ENCODE measurements around the gene TUBA3D. TPM values are rescaled to one million over a fixed set of nuclear protein-coding genes. Genes with fewer than 3 reads are reported as not detected.
"Not testable (repeated sequence)": the region's sequence is repeated elsewhere in the genome, so short reads cannot be mapped to it uniquely, and the experiment has no call there.

The TUBA3D gene
- polyA plus RNA-seq, 3 donors, result not detected

GRCh38 chr2:131486201-131486902 is 10.4 kb downstream of the TUBA3D start:
- H3K9me3 ChIP-seq (replicated peaks in 1 of 2; ENCODE audit: control insufficient read depth in 1 of 2, insufficient read depth in 1 of 2, low read length in 2 of 2), result not testable (repeated sequence)

GRCh38 chr2:131488306-131489205 is 12.6 kb downstream of the TUBA3D start:
- Histone ChIP-seq H3K9ac (ENCODE audit: insufficient read depth, low read length, poor library complexity, severe bottlenecking) (no peak overlapping the region), H3K4me3 (replicated peaks in 1 of 3; ENCODE audit: low read depth in 2 of 3, low read length in 3 of 3) (no peak overlapping the region), H3K27me3 (ENCODE audit: control insufficient read depth in 2 of 2, insufficient read depth in 2 of 2, low read length in 2 of 2) (no peaks in the 10 kb centered on the region), H3K27ac (ENCODE audit: low read depth in 1 of 2, low read length in 2 of 2) (no peak overlapping the region), H2AFZ (ENCODE audit: insufficient read depth, low read depth, low read length, poor library complexity, severe bottlenecking) (no peak overlapping the region), H3K79me2 (ENCODE audit: insufficient read depth, low read length) (peaks cover 28% of the 10 kb centered on the region), H3K4me2 (replicated peaks; ENCODE audit: extremely low read depth, low read length, poor library complexity, severe bottlenecking) (no peak overlapping the region), H4K20me1 (ENCODE audit: insufficient read depth, low read length) (no peaks in the 10 kb centered on the region), H3K4me1 (ENCODE audit: control insufficient read depth in 1 of 2, insufficient read depth in 2 of 2, low read length in 2 of 2) (peaks cover 13 to 20% of the 10 kb centered on the region in 2 donors), H3K36me3 (replicated peaks in 1 of 2; ENCODE audit: control insufficient read depth in 1 of 2, insufficient read depth in 2 of 2, low read length in 2 of 2) (no peaks in the 10 kb centered on the region), H3K9me3 (replicated peaks in 1 of 2; ENCODE audit: control insufficient read depth in 1 of 2, insufficient read depth in 1 of 2, low read length in 2 of 2) (no peaks in the 10 kb centered on the region)
- Mint-ChIP-seq H3K27me3 (ENCODE audit: low read depth in 3 of 3) (peaks cover 0 to 3% (median 0%) of the 10 kb centered on the region in 3 donors), H3K27ac (no peak overlapping the region), H3K36me3 (peaks cover 4 to 10% of the 10 kb centered on the region in 2 donors), H3K4me1 (peaks cover 16% of the 10 kb centered on the region), H3K4me3 (no peak overlapping the region), H3K9me3 (peaks cover 0 to 2% (median 0%) of the 10 kb centered on the region in 7 donors)
- TF ChIP-seq CTCF (IDR thresholded peaks at IDR 0.05), result no peak
- no peak for DNase-seq
- intact Hi-C loops (cut with micrococcal nuclease), result no loop called here
- WGBS (ENCODE audit: insufficient coverage), result 88% methylated on average over 10 of the region's 14 CpGs

More at GRCh38 chr2:131486201-131486902, 10.4 kb downstream of the TUBA3D start:
- H3K36me3 Mint-ChIP-seq, result peaks cover 12 to 14% of the 10 kb centered on the region in 2 donors
- DNase-seq; H3K4me3 ChIP-seq (replicated peaks in 1 of 3; ENCODE audit: low read depth in 2 of 3, low read length in 3 of 3); H3K4me2 ChIP-seq (replicated peaks; ENCODE audit: extremely low read depth, low read length, poor library complexity, severe bottlenecking); H3K9ac ChIP-seq (ENCODE audit: insufficient read depth, low read length, poor library complexity, severe bottlenecking); H4K20me1 ChIP-seq (ENCODE audit: insufficient read depth, low read length); H2AFZ ChIP-seq (ENCODE audit: insufficient read depth, low read depth, low read length, poor library complexity, severe bottlenecking); H3K27me3 Mint-ChIP-seq (ENCODE audit: low read depth in 3 of 3); H3K36me3 ChIP-seq (replicated peaks in 1 of 2; ENCODE audit: control insufficient read depth in 1 of 2, insufficient read depth in 2 of 2, low read length in 2 of 2); H3K4me3 Mint-ChIP-seq; H3K27me3 ChIP-seq (ENCODE audit: control insufficient read depth in 2 of 2, insufficient read depth in 2 of 2, low read length in 2 of 2); H3K4me1 ChIP-seq (ENCODE audit: control insufficient read depth in 1 of 2, insufficient read depth in 2 of 2, low read length in 2 of 2); intact Hi-C loops (cut with micrococcal nuclease); H3K9me3 Mint-ChIP-seq; H3K27ac Mint-ChIP-seq; H3K27ac ChIP-seq (ENCODE audit: low read depth in 1 of 2, low read length in 2 of 2): not testable (repeated sequence)
- H3K4me1 Mint-ChIP-seq, result peaks cover 10% of the 10 kb centered on the region
- peaks cover 18% of the 10 kb centered on the region for H3K79me2 ChIP-seq (ENCODE audit: insufficient read depth, low read length)
- WGBS (ENCODE audit: insufficient coverage), result 89% methylated on average over 11 of the region's 14 CpGs

- H3K9me3 Mint-ChIP-seq; H3K36me3 Mint-ChIP-seq; intact Hi-C loops (cut with micrococcal nuclease); H3K9ac ChIP-seq (ENCODE audit: insufficient read depth, low read length, poor library complexity, severe bottlenecking); H3K27me3 ChIP-seq (ENCODE audit: control insufficient read depth in 2 of 2, insufficient read depth in 2 of 2, low read length in 2 of 2); DNase-seq; H3K27ac ChIP-seq (ENCODE audit: low read depth in 1 of 2, low read length in 2 of 2); H4K20me1 ChIP-seq (ENCODE audit: insufficient read depth, low read length); H3K27me3 Mint-ChIP-seq (ENCODE audit: low read depth in 3 of 3); H3K9me3 ChIP-seq (replicated peaks in 1 of 2; ENCODE audit: control insufficient read depth in 1 of 2, insufficient read depth in 1 of 2, low read length in 2 of 2); H3K36me3 ChIP-seq (replicated peaks in 1 of 2; ENCODE audit: control insufficient read depth in 1 of 2, insufficient read depth in 2 of 2, low read length in 2 of 2): not testable (repeated sequence)
- Mint-ChIP-seq H3K27ac (peak overlapping the region in 3 of 7 donors; percentile 6 to 75 (median 52)), H3K4me1 (peaks cover 23% of the 10 kb centered on the region), H3K4me3 (peak overlapping the region; percentile 74)
- H2AFZ ChIP-seq (ENCODE audit: insufficient read depth, low read depth, low read length, poor library complexity, severe bottlenecking), result peak overlapping the region; percentile 98
- H3K4me2 ChIP-seq (replicated peaks; ENCODE audit: extremely low read depth, low read length, poor library complexity, severe bottlenecking), result peak overlapping the region; percentile 90
- 80% methylated on average over 12 of the region's 20 CpGs for WGBS (ENCODE audit: insufficient coverage)
- H3K4me1 ChIP-seq (ENCODE audit: control insufficient read depth in 1 of 2, insufficient read depth in 2 of 2, low read length in 2 of 2), result peaks cover 19 to 27% of the 10 kb centered on the region in 2 donors
- peaks cover 51% of the 10 kb centered on the region for H3K79me2 ChIP-seq (ENCODE audit: insufficient read depth, low read length)
- H3K4me3 ChIP-seq (replicated peaks in 1 of 3; ENCODE audit: low read depth in 2 of 3, low read length in 3 of 3), result peak overlapping the region in 1 of 3 experiments; percentile 96
These were observed 14.9 kb downstream of the TUBA3D start for GRCh38 chr2:131490616-131491468.

Data from CD14-positive monocyte (primary cell).